IMR-90 (cell line): ENCODE results near the gene MAGEB2.

Source experiments
- CEBPB ChIP-seq: IDR thresholded peaks from 2 replicates; pipeline ENCODE4 v1.6.1; 2012; ENCODE audit warnings: low read depth, low read length, improper control_type of control experiment
- CTCF ChIP-seq: conservative IDR thresholded peaks from 2 replicates; pipeline ENCODE4 v1.5.1; 2012; ENCODE audit warnings: mild to moderate bottlenecking, low read depth, low read length, improper control_type of control experiment
- RCOR1 ChIP-seq: IDR thresholded peaks from 2 replicates; pipeline ENCODE4 v1.6.1; 2012; ENCODE audit warnings: mild to moderate bottlenecking, low read length, improper control_type of control experiment; ENCODE audit not compliant: insufficient replicate concordance

- no peak for TF ChIP-seq CTCF
- no peak for TF ChIP-seq CEBPB
- TF ChIP-seq RCOR1, result no peak
Observed at GRCh38 chrX:30261012-30261411, 45.6 kb downstream of the MAGEB2 start.
